T47D (cell line): ENCODE results near the gene NR0B1.

ENCODE experiments used
- DNase-seq, 2 experiments: peaks; one replicate each; pipeline versions ENCODE4 v3.0.0 to v3.0.0-alpha.2; 2011 to 2012; ENCODE audit warnings: low read depth in 1 of 2, low spot score in 1 of 2
- JUND ChIP-seq: IDR thresholded peaks from 2 replicates; pipeline ENCODE4 v1.6.1; 2012; ENCODE audit warnings: low read depth
- in situ Hi-C: cut with HindIII; loops from 2 replicates; pipeline ENCODE4 v1.10.0; 2016; ENCODE audit warnings: low sequenced_read_pairs, low pct_unique_long_range_greater_than_20kb

Gene NR0B1

GRCh38 chrX:30302956-30303355, 6.2 kb downstream of the NR0B1 start:
- in situ Hi-C loops, result no loop called here
- peak; percentile 23 to 46 for DNase-seq
- TF ChIP-seq JUND, result no peak

GRCh38 chrX:30301963-30302362, 7.2 kb downstream of the NR0B1 start:
- in situ Hi-C loops, result no loop called here
- DNase-seq, result peak; percentile 13 to 50
- TF ChIP-seq JUND, result no peak

- no peak for TF ChIP-seq JUND
- in situ Hi-C loops, result no loop called here
Observed at GRCh38 chrX:30301208-30301607, 8.0 kb downstream of the NR0B1 start.

GRCh38 chrX:30296408-30297254, 12.6 kb downstream of the NR0B1 start:
- in situ Hi-C loops, result no loop called here
- TF ChIP-seq JUND, result no peak
- no peak for DNase-seq

More at GRCh38 chrX:30301208-30301607, 8.0 kb downstream of the NR0B1 start:
- DNase-seq, result no peak

- TF ChIP-seq JUND, result no peak
- in situ Hi-C loops, result no loop called here
- DNase-seq, result peak in 1 of 2 experiments; percentile 1
Observed at GRCh38 chrX:30283456-30284200, 25.6 kb downstream of the NR0B1 start.

- TF ChIP-seq JUND, result no peak
- DNase-seq, result no peak
- in situ Hi-C loops, result no loop called here
Observed at GRCh38 chrX:30282527-30282926, 26.7 kb downstream of the NR0B1 start.

- in situ Hi-C loops, result no loop called here
- TF ChIP-seq JUND, result no peak
- DNase-seq, result no peak
Observed at GRCh38 chrX:30280428-30280827, 28.8 kb downstream of the NR0B1 start.

GRCh38 chrX:30278365-30278764, 30.8 kb downstream of the NR0B1 start:
- DNase-seq, result no peak
- in situ Hi-C loops, result no loop called here
- TF ChIP-seq JUND, result no peak

GRCh38 chrX:30275498-30275897, 33.7 kb downstream of the NR0B1 start:
- no peak for TF ChIP-seq JUND
- in situ Hi-C loops, result no loop called here
- peak in 1 of 2 experiments; percentile 11 for DNase-seq

- in situ Hi-C loops, result no loop called here
- no peak for TF ChIP-seq JUND
- no peak for DNase-seq
Observed at GRCh38 chrX:30270639-30271038, 38.6 kb downstream of the NR0B1 start.

- no peak for TF ChIP-seq JUND
- in situ Hi-C loops, result no loop called here
- no peak for DNase-seq
Observed at GRCh38 chrX:30262763-30263162, 46.4 kb downstream of the NR0B1 start.

- TF ChIP-seq JUND, result no peak
- DNase-seq, result no peak
- in situ Hi-C loops, result no loop called here
Observed at GRCh38 chrX:30261012-30261411, 48.2 kb downstream of the NR0B1 start.

GRCh38 chrX:30259927-30260326, 49.3 kb downstream of the NR0B1 start:
- no peak for TF ChIP-seq JUND
- in situ Hi-C loops, result no loop called here
- no peak for DNase-seq
